NT2/D1 (cell line): ENCODE data around the gene ATP2A3.

ENCODE experiments used
- SUZ12 ChIP-seq: IDR thresholded peaks from 2 replicates; pipeline ENCODE4 v1.6.1; 2011; ENCODE audit not compliant: insufficient read length, insufficient read depth; ENCODE audit errors: extremely low read depth
- YY1 ChIP-seq: IDR thresholded peaks from 2 replicates; pipeline ENCODE4 v1.6.1; 2011; ENCODE audit not compliant: insufficient read length, insufficient read depth
- ZNF274 ChIP-seq: IDR thresholded peaks from 2 replicates; pipeline ENCODE4 v1.6.1; 2011; ENCODE audit warnings: mild to moderate bottlenecking, low read depth, low read length

GRCh38 chr17:3919123-3919624 is 45.1 kb downstream of the ATP2A3 start:
- TF ChIP-seq YY1 = no peak
- TF ChIP-seq ZNF274 = no peak
- no peak for TF ChIP-seq SUZ12
